CD14-positive monocyte (primary cell): ENCODE measurements around the gene VARS1. TPM values are rescaled to one million over a fixed set of nuclear protein-coding genes. Genes with fewer than 3 reads are reported as not detected.
A peak's percentile ranks its signal among the peaks of the same experiment; 100 is the strongest.

Experiments used
- DNase-seq, 3 donors: peaks; one replicate each; pipeline ENCODE4 v3.0.0-alpha.2; 2011 to 2022
- H2AFZ ChIP-seq: 2 replicates; pipeline ENCODE4 v1.6.0; 2012; ENCODE audit warnings: mild to moderate bottlenecking, low read depth, low read length, inconsistent platforms; ENCODE audit not compliant: insufficient read depth, poor library complexity, severe bottlenecking
- H3K27ac ChIP-seq, 2 donors: 1 replicate in 1 of 2; 2 replicates in 1 of 2; pipeline ENCODE4 v1.5.1; 2012 to 2013; ENCODE audit warnings: low read length in 2 of 2, control low read depth in 1 of 2, inconsistent platforms in 1 of 2, low read depth in 1 of 2, mild to moderate bottlenecking in 1 of 2
- H3K27me3 ChIP-seq, 2 donors: one replicate each; pipeline versions ENCODE4 v1.6.0 to v1.6.1; 2011 to 2013; ENCODE audit warnings: low read length in 2 of 2; ENCODE audit not compliant: control insufficient read depth in 2 of 2, insufficient read depth in 2 of 2
- H3K36me3 ChIP-seq, 2 donors: replicated peaks in 1 of 2; 1 replicate in 1 of 2; 2 replicates in 1 of 2; pipeline versions ENCODE4 v1.5.1 to v1.6.1; 2012 to 2013; ENCODE audit warnings: low read length in 2 of 2, control low read depth in 1 of 2, inconsistent platforms in 1 of 2, mild to moderate bottlenecking in 1 of 2; ENCODE audit not compliant: insufficient read depth in 2 of 2, control insufficient read depth in 1 of 2
- H3K4me1 ChIP-seq, 2 donors: 1 replicate in 1 of 2; 2 replicates in 1 of 2; pipeline versions ENCODE4 v1.5.1 to v1.6.1; 2012 to 2013; ENCODE audit warnings: low read length in 2 of 2, control low read depth in 1 of 2, inconsistent platforms in 1 of 2, mild to moderate bottlenecking in 1 of 2, moderate library complexity in 1 of 2; ENCODE audit not compliant: insufficient read depth in 2 of 2, control insufficient read depth in 1 of 2
- H3K4me2 ChIP-seq: replicated peaks from 2 replicates; pipeline ENCODE3; 2012; ENCODE audit warnings: low read length, moderate library complexity, mild to moderate bottlenecking; ENCODE audit not compliant: poor library complexity, severe bottlenecking; ENCODE audit errors: extremely low read depth
- H3K4me3 ChIP-seq, 3 experiments: fragments of 200-600 bp in 1 of 3; sonication (generic) in 1 of 3; replicated peaks in 1 of 3; 1 replicate in 2 of 3; 2 replicates in 1 of 3; pipeline ENCODE4 v1.5.1; 2011 to 2013; ENCODE audit warnings: low read length in 3 of 3, mild to moderate bottlenecking in 3 of 3, control low read depth in 2 of 3, low read depth in 2 of 3, inconsistent platforms in 1 of 3, moderate library complexity in 1 of 3
- H3K79me2 ChIP-seq: 2 replicates; pipeline ENCODE4 v1.6.0; 2012; ENCODE audit warnings: mild to moderate bottlenecking, control low read depth, inconsistent platforms, low read length, moderate library complexity; ENCODE audit not compliant: insufficient read depth
- H3K9ac ChIP-seq: 2 replicates; pipeline ENCODE4 v1.6.0; 2017; ENCODE audit warnings: low read length, mild to moderate bottlenecking; ENCODE audit not compliant: insufficient read depth, poor library complexity, severe bottlenecking
- H3K9me3 ChIP-seq, 2 donors: replicated peaks in 1 of 2; 1 replicate in 1 of 2; 2 replicates in 1 of 2; pipeline versions ENCODE4 v1.5.1 to v1.6.1; 2012 to 2013; ENCODE audit warnings: low read length in 2 of 2, control low read depth in 1 of 2; ENCODE audit not compliant: control insufficient read depth in 1 of 2, insufficient read depth in 1 of 2
- H4K20me1 ChIP-seq: 2 replicates; pipeline ENCODE4 v1.6.0; 2012; ENCODE audit warnings: mild to moderate bottlenecking, low read length, control low read depth, moderate library complexity; ENCODE audit not compliant: insufficient read depth
- H3K27ac Mint-ChIP-seq, 7 donors: one replicate each; pipeline ENCODE4 v1.8.0; 2020; ENCODE audit warnings: mild to moderate bottlenecking in 7 of 7, mixed read lengths in 7 of 7, moderate library complexity in 6 of 7, inconsistent platforms in 2 of 7
- H3K27me3 Mint-ChIP-seq, 3 donors: one replicate each; pipeline ENCODE4 v1.8.0; 2021 to 2022; ENCODE audit warnings: low read depth in 3 of 3, mild to moderate bottlenecking in 3 of 3, mixed read lengths in 3 of 3, moderate library complexity in 3 of 3, inconsistent platforms in 1 of 3
- H3K36me3 Mint-ChIP-seq, 2 donors: one replicate each; pipeline ENCODE4 v1.8.0; 2020; ENCODE audit warnings: mixed read lengths in 2 of 2, inconsistent platforms in 1 of 2, mild to moderate bottlenecking in 1 of 2
- H3K4me1 Mint-ChIP-seq: one replicate; pipeline ENCODE4 v1.8.0; 2020; ENCODE audit warnings: mild to moderate bottlenecking, mixed read lengths
- H3K4me3 Mint-ChIP-seq, 2 donors: one replicate each; pipeline ENCODE4 v1.8.0; 2020; ENCODE audit warnings: mild to moderate bottlenecking in 2 of 2, mixed read lengths in 2 of 2, moderate library complexity in 1 of 2
- H3K9me3 Mint-ChIP-seq, 7 donors: one replicate each; pipeline ENCODE4 v1.8.0; 2020 to 2022; ENCODE audit warnings: mixed read lengths in 7 of 7, mild to moderate bottlenecking in 6 of 7, moderate library complexity in 6 of 7, inconsistent platforms in 2 of 7
- CTCF ChIP-seq: fragments of 200-600 bp; IDR thresholded peaks from one replicate; pipeline ENCODE4 v1.8.0; 2022; ENCODE audit warnings: antibody characterized with exemption, mild to moderate bottlenecking
- WGBS: methylation state at CpG from one replicate; pipeline ENCODE4 v1.1.5; 2013; ENCODE audit warnings: missing lambda C conversion rate; ENCODE audit not compliant: insufficient coverage; 5-methylcytosine and 5-hydroxymethylcytosine counted together
- intact Hi-C, 2 donors: fragments of 100-400 bp; cut with micrococcal nuclease; formaldehyde crosslinking; loops; one replicate each; pipeline versions ENCODE4 v1.15.0 to v1.15.1; 2023
- polyA plus RNA-seq, 3 donors: library from polyadenylated mRNA; depleted of rRNA in 1 of 3; unstranded in 2 of 3; stranded (reverse) in 1 of 3; fragments of 300-500 nt in 2 of 3; fragments of >200 nt in 1 of 3; fragmentation: Illumina TruSeq in 2 of 3; gene quantifications; 1 replicate in 2 of 3; 2 replicates in 1 of 3; pipeline ENCODE4 v1.2.3, GENCODE V29; 2012 to 2021

Gene VARS1
- polyA plus RNA-seq, 3 donors = 22.2 to 28.9 (median 27.3) TPM

- 97% methylated on average over 7 of the region's 15 CpGs for WGBS
- Histone ChIP-seq H3K27ac (peak overlapping the region in 1 of 2 donors; percentile 26), H4K20me1 (no peaks in the 10 kb centered on the region), H3K79me2 (no peaks in the 10 kb centered on the region), H3K4me3 (no peak overlapping the region), H3K27me3 (no peaks in the 10 kb centered on the region), H3K4me1 (no peaks in the 10 kb centered on the region), H3K9me3 (no peaks in the 10 kb centered on the region), H3K9ac (no peak overlapping the region), H3K4me2 (no peak overlapping the region), H2AFZ (no peak overlapping the region), H3K36me3 (peaks cover 58 to 77% of the 10 kb centered on the region in 2 donors)
- intact Hi-C loops = no loop called here
- Mint-ChIP-seq H3K27me3 (peaks cover 0 to 3% (median 0%) of the 10 kb centered on the region in 3 donors), H3K36me3 (peaks cover 49 to 85% of the 10 kb centered on the region in 2 donors), H3K9me3 (no peaks in the 10 kb centered on the region), H3K4me3 (no peak overlapping the region), H3K4me1 (no peaks in the 10 kb centered on the region), H3K27ac (peak overlapping the region in 3 of 7 donors; percentile 48 to 74 (median 68))
- TF ChIP-seq CTCF = no peak
- no peak for DNase-seq
Measured at GRCh38 chr6:31784098-31784925, 11.2 kb downstream of the VARS1 start.

- Histone ChIP-seq H3K9ac (no peak overlapping the region), H3K4me1 (peaks cover 4 to 5% of the 10 kb centered on the region in 2 donors), H3K27ac (no peak overlapping the region), H3K9me3 (no peaks in the 10 kb centered on the region), H4K20me1 (no peaks in the 10 kb centered on the region), H2AFZ (no peak overlapping the region), H3K4me2 (no peak overlapping the region), H3K27me3 (no peaks in the 10 kb centered on the region), H3K4me3 (no peak overlapping the region), H3K79me2 (no peaks in the 10 kb centered on the region), H3K36me3 (peaks cover 70 to 88% of the 10 kb centered on the region in 2 donors)
- DNase-seq = no peak
- no peak for TF ChIP-seq CTCF
- Mint-ChIP-seq H3K9me3 (no peaks in the 10 kb centered on the region), H3K4me1 (peaks cover 5% of the 10 kb centered on the region), H3K27ac (peak overlapping the region in 2 of 7 donors; percentile 22 to 38), H3K36me3 (peaks cover 60 to 92% of the 10 kb centered on the region in 2 donors), H3K27me3 (peaks cover 0 to 3% (median 2%) of the 10 kb centered on the region in 3 donors), H3K4me3 (no peak overlapping the region)
- intact Hi-C loops = no loop called here
- WGBS = 98% methylated on average over 32 of the region's 32 CpGs
Measured at GRCh38 chr6:31782126-31782855, 13.3 kb downstream of the VARS1 start.
